IMR-90 (cell line): ENCODE results near the gene ATP11A. TPM values are rescaled to one million over a fixed set of nuclear protein-coding genes. Genes with fewer than 3 reads are reported as not detected.

Source experiments
- ATAC-seq: fragments of 200-7000 bp; cut with Tn5 transposase; 2 replicates; pipeline ENCODE4 v1.9.1; 2020; ENCODE audit warnings: low read depth, mild to moderate bottlenecking, moderate library complexity
- BruUV-seq: library from RNA; stranded (reverse); fragments of 400-500 nt; replicated peaks from 2 replicates; lab custom pipeline; 2021; lab: Mats Ljungman, UMichigan
- CTCF ChIA-PET: fragments of 300-600 bp; formaldehyde crosslinking; extraction: SDS; loops from one replicate; lab custom pipeline; 2021; ENCODE audit warnings: antibody characterized with exemption; lab: Yijun Ruan, JAX
- POLR2A ChIA-PET: fragments of 300-600 bp; sonication (Branson Sonifier 250); formaldehyde crosslinking; loops from one replicate; lab custom pipeline; 2022; ENCODE audit warnings: antibody characterized with exemption; ENCODE audit not compliant: unreplicated experiment; lab: Charles Lee
- DNase-seq: peaks from one replicate; pipeline ENCODE4 v3.0.0; 2013
- H2AFZ ChIP-seq: replicated peaks from 2 replicates; pipeline ENCODE3; 2013; ENCODE audit warnings: low read length, mild to moderate bottlenecking; ENCODE audit not compliant: poor library complexity
- H2AK5ac ChIP-seq: 2 replicates; pipeline ENCODE4 v1.6.1; 2013; ENCODE audit warnings: low read depth, low read length, inconsistent platforms
- H2AK9ac ChIP-seq: replicated peaks from 2 replicates; pipeline ENCODE3; 2013; ENCODE audit warnings: mild to moderate bottlenecking, low read depth, low read length, moderate library complexity; ENCODE audit not compliant: poor library complexity
- H2BK120ac ChIP-seq: 2 replicates; pipeline ENCODE4 v1.6.1; 2013; ENCODE audit warnings: low read depth, low read length, inconsistent platforms
- H2BK15ac ChIP-seq: 3 replicates; pipeline ENCODE4 v1.6.1; 2013; ENCODE audit warnings: low read depth, low read length, inconsistent platforms
- H2BK20ac ChIP-seq: 2 replicates; pipeline ENCODE4 v1.6.1; 2013; ENCODE audit warnings: low read depth, mild to moderate bottlenecking, inconsistent platforms, low read length, moderate library complexity
- H2BK5ac ChIP-seq: 2 replicates; pipeline ENCODE4 v1.6.1; 2013; ENCODE audit warnings: mild to moderate bottlenecking, low read depth, low read length, inconsistent platforms; ENCODE audit not compliant: poor library complexity, severe bottlenecking
- H3K14ac ChIP-seq: replicated peaks from 2 replicates; pipeline ENCODE4 v1.6.1; 2013; ENCODE audit warnings: low read depth, low read length, inconsistent platforms
- H3K18ac ChIP-seq: 2 replicates; pipeline ENCODE4 v1.6.1; 2013; ENCODE audit warnings: low read depth, low read length, control low read depth
- H3K23ac ChIP-seq: 2 replicates; pipeline ENCODE4 v1.6.1; 2013; ENCODE audit warnings: low read depth, low read length, inconsistent platforms
- H3K27ac ChIP-seq: 2 replicates; pipeline ENCODE4 v1.5.1; 2013; ENCODE audit warnings: mild to moderate bottlenecking, control low read depth, low read length; ENCODE audit not compliant: insufficient read depth
- H3K27me3 ChIP-seq: 2 replicates; pipeline ENCODE4 v1.6.1; 2013; ENCODE audit warnings: low read length; ENCODE audit not compliant: control insufficient read depth, insufficient read depth
- H3K36me3 ChIP-seq: 2 replicates; pipeline ENCODE4 v1.6.1; 2013; ENCODE audit warnings: low read length, mixed read lengths; ENCODE audit not compliant: control insufficient read depth, insufficient read depth
- H3K4ac ChIP-seq: 2 replicates; pipeline ENCODE4 v1.6.1; 2013; ENCODE audit warnings: low read depth, low read length, inconsistent platforms
- H3K4me1 ChIP-seq: 2 replicates; pipeline ENCODE4 v1.6.1; 2013; ENCODE audit warnings: low read length, mixed read lengths; ENCODE audit not compliant: control insufficient read depth, insufficient read depth
- H3K4me2 ChIP-seq: 2 replicates; pipeline ENCODE4 v1.6.1; 2013; ENCODE audit warnings: low read depth, mild to moderate bottlenecking, control low read depth, low read length, moderate library complexity
- H3K4me3 ChIP-seq: 2 replicates; pipeline ENCODE4 v1.5.1; 2013; ENCODE audit warnings: low read depth, mild to moderate bottlenecking, control low read depth, low read length, moderate library complexity; ENCODE audit not compliant: insufficient read depth
- H3K56ac ChIP-seq: 2 replicates; pipeline ENCODE4 v1.6.1; 2013; ENCODE audit warnings: low read length, inconsistent platforms; ENCODE audit not compliant: insufficient read depth; ENCODE audit errors: extremely low read depth
- H3K79me1 ChIP-seq, 2 experiments: 2 replicates each; pipeline ENCODE4 v1.6.1; 2013; ENCODE audit warnings: low read length in 2 of 2, inconsistent platforms in 1 of 2, low read depth in 1 of 2
- H3K9ac ChIP-seq: 2 replicates; pipeline ENCODE4 v1.6.1; 2013; ENCODE audit warnings: low read depth, low read length, control low read depth
- H3K9me1 ChIP-seq: 2 replicates; pipeline ENCODE4 v1.6.1; 2013; ENCODE audit warnings: low read length, inconsistent platforms; ENCODE audit not compliant: insufficient read depth
- H3K9me3 ChIP-seq: 2 replicates; pipeline ENCODE4 v1.6.1; 2013; ENCODE audit warnings: low read length; ENCODE audit not compliant: control insufficient read depth, insufficient read depth
- H4K20me1 ChIP-seq: 2 replicates; pipeline ENCODE4 v1.6.1; 2013; ENCODE audit warnings: low read length, inconsistent platforms; ENCODE audit not compliant: insufficient read depth
- H4K5ac ChIP-seq: 2 replicates; pipeline ENCODE4 v1.6.1; 2013; ENCODE audit warnings: mild to moderate bottlenecking, low read depth, low read length, control low read depth
- H4K8ac ChIP-seq, 2 experiments: 2 replicates each; pipeline ENCODE4 v1.6.1; 2013; ENCODE audit warnings: low read depth in 2 of 2, low read length in 2 of 2, control low read depth in 1 of 2, inconsistent platforms in 1 of 2
- H4K91ac ChIP-seq: 2 replicates; pipeline ENCODE4 v1.6.1; 2013; ENCODE audit warnings: low read depth, low read length, inconsistent platforms; ENCODE audit not compliant: insufficient read depth
- BHLHE40 ChIP-seq: fragments of 150-350 bp; IDR thresholded peaks from 2 replicates; pipeline ENCODE4 v1.6.1; 2016; ENCODE audit warnings: mild to moderate bottlenecking, low read depth, low read length
- CHD1 ChIP-seq: IDR thresholded peaks from 2 replicates; pipeline ENCODE4 v1.6.1; 2012; ENCODE audit warnings: low read depth, low read length, improper control_type of control experiment
- FOS ChIP-seq: fragments of 150-350 bp; IDR thresholded peaks from 2 replicates; pipeline ENCODE4 v1.6.1; 2016; ENCODE audit warnings: low read depth, low read length
- MAFK ChIP-seq: IDR thresholded peaks from 2 replicates; pipeline ENCODE4 v1.6.1; 2012; ENCODE audit warnings: low read depth, low read length, improper control_type of control experiment
- MAZ ChIP-seq: IDR thresholded peaks from 2 replicates; pipeline ENCODE4 v1.6.1; 2012; ENCODE audit warnings: low read depth, mild to moderate bottlenecking, low read length, improper control_type of control experiment, moderate library complexity, borderline replicate concordance
- MXI1 ChIP-seq: IDR thresholded peaks from 2 replicates; pipeline ENCODE4 v1.6.1; 2012; ENCODE audit warnings: low read depth, mild to moderate bottlenecking, low read length, moderate library complexity, borderline replicate concordance
- NFE2L2 ChIP-seq: fragments of 150-350 bp; IDR thresholded peaks from 2 replicates; pipeline ENCODE4 v1.6.1; 2016; ENCODE audit warnings: low read depth, mild to moderate bottlenecking, low read length
- POLR2A ChIP-seq: IDR thresholded peaks from 2 replicates; pipeline ENCODE4 v1.6.1; 2012; ENCODE audit warnings: mild to moderate bottlenecking, low read depth, low read length
- RAD21 ChIP-seq: IDR thresholded peaks from 2 replicates; pipeline ENCODE4 v1.6.1; 2012; ENCODE audit warnings: low read length, improper control_type of control experiment
- RCOR1 ChIP-seq: IDR thresholded peaks from 2 replicates; pipeline ENCODE4 v1.6.1; 2012; ENCODE audit warnings: mild to moderate bottlenecking, low read length, improper control_type of control experiment; ENCODE audit not compliant: insufficient replicate concordance
- SMC3 ChIP-seq: fragments of 150-350 bp; IDR thresholded peaks from 2 replicates; pipeline ENCODE4 v1.6.1; 2016; ENCODE audit warnings: low read depth, mild to moderate bottlenecking, antibody characterized with exemption, low read length, moderate library complexity
- WGBS, 2 experiments: methylation state at CpG; one replicate each; pipeline versions ENCODE4 v1.1.5 to v1.1.7; 2013; ENCODE audit warnings: missing lambda C conversion rate in 2 of 2; ENCODE audit not compliant: insufficient read length in 1 of 2; ENCODE audit errors: extremely low coverage in 2 of 2; 5-methylcytosine and 5-hydroxymethylcytosine counted together
- dilution Hi-C: fragments of 300-500 bp; cut with HindIII; formaldehyde crosslinking; loops from one replicate; pipeline ENCODE4 v1.14.3; 2018; ENCODE audit warnings: low sequenced_read_pairs; ENCODE audit not compliant: unreplicated experiment
- in situ Hi-C: fragments of 300-500 bp; cut with MboI; formaldehyde crosslinking; loops from 3 replicates; pipeline ENCODE4 v1.14.3; 2019; ENCODE audit warnings: low sequenced_read_pairs, inconsistent platforms, mixed read lengths
- intact Hi-C: fragments of 100-400 bp; cut with micrococcal nuclease; formaldehyde crosslinking; loops from 2 replicates; pipeline ENCODE4 v1.10.0; 2022
- polyA plus RNA-seq, 3 experiments: library from polyadenylated mRNA; depleted of rRNA; stranded (reverse); fragments of >200 nt; gene quantifications; 2 replicates each; pipeline ENCODE4 v1.2.3, GENCODE V29; 2012; ENCODE audit warnings: low replicate concordance in 1 of 3
- total RNA-seq: library from RNA; depleted of rRNA; stranded (reverse); fragments of >200 nt; gene quantifications from 2 replicates; pipeline ENCODE4 v1.2.3, GENCODE V29; 2012
- TF ChIP-seq, protein P1 (sequence below): fragments of 150-350 bp; IDR thresholded peaks from 2 replicates; pipeline ENCODE4 v1.6.1; 2017; ENCODE audit warnings: mild to moderate bottlenecking, antibody characterized with exemption, low read length, low read depth

Gene ATP11A
- total and polyA plus RNA-seq, 2 of the 4 experiments (the other 2 are of a cell fraction) = 8.4 to 12.0 TPM

DNA sequence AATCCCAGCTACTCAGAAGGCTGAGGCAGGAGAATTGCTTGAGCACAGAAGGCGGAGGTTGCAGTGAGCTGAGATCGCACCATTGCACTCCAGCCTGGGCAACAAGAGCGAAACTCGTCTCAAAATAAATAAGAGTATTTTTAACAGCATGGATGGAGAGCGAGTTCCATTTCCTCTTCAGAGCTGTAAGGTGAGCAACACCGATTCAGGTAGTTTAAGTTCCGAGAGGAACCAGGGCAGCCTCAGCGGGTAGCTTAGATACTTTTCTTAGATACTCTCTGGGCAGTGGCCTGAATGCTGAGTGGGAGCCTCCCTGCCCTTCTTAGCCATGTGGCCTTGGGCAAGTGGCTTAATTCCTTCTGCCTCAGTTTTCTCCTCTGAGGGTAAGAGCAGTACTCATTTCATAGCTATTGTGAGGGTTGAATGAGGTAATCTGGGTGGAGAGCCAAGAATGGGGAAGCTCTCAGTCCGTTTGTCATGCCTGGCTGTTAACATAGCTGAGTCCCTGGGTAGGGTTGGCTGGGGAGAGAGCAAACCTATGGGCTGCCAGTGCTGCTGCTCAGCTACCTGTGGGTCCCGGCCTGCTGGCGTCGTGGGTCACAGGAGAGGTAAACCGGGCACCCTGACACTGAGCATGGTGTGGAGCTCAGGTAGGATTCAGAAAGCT is 4.1 kb downstream of the ATP11A start (continued):
- TF ChIP-seq SMC3 (no peak), RAD21 (0 out of 2 replicates have a peak, but pooled peaks have one; percentile 13)

DNA sequence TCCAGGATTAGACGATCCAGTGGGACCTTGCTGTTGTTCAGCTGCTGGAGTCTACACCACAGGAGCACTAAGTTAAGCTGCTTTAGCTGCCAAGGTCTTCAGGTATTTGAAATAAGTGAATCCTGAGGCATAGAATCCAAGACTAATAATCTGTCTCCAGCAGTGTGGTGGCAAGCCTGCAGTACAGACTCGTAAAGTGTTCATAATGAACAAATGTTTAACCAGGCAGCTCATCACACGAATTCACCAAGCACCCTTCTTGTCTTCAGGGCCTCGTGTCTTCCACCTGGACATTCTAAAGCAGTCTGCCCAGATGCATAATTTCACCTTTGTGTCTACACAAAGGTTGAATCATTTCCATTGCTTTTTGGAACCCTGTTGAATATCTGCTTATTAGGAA is 5.3 kb downstream of the ATP11A start:
- no TSS peak for BruUV-seq
- Histone ChIP-seq H2AK5ac (peak overlapping the region; percentile 27; the same call in 1 of the 2 replicates), H3K4me1 (peaks cover 18% of the 10 kb centered on the region), H3K27ac (no peak overlapping the region), H2BK5ac (no peak overlapping the region), H2BK20ac (no peak overlapping the region), H2BK15ac (no peak overlapping the region), H3K4me2 (no peak overlapping the region), H3K9ac (no peak overlapping the region), H4K91ac (no peak overlapping the region), H3K27me3 (no peaks in the 10 kb centered on the region), H2BK120ac (no peak overlapping the region), H4K5ac (no peak overlapping the region), H3K23ac (0 out of 2 replicates have a peak overlapping the region, but pooled peaks have one; percentile 42), H4K8ac (no peak overlapping the region), H3K4ac (no peak overlapping the region; the same call in 1 of the 2 replicates), H3K14ac (no peak overlapping the region), H3K56ac (no peak overlapping the region), H3K18ac (no peak overlapping the region), H4K20me1 (peaks cover 33% of the 10 kb centered on the region), H3K9me3 (no peaks in the 10 kb centered on the region), H3K9me1 (peaks cover 11% of the 10 kb centered on the region), H3K4me3 (no peak overlapping the region), H2AFZ (no peak overlapping the region), H2AK9ac (no peak overlapping the region), H3K36me3 (0 out of 2 replicates have a peak, but pooled peaks cover 5% of the 10 kb centered on the region), H3K79me1 (peaks cover 23 to 61% of the 10 kb centered on the region in 2 experiments)
- no peak for TF ChIP-seq MAFK
- no peak for TF ChIP-seq MXI1
- no peak for TF ChIP-seq POLR2A
- no peak for TF ChIP-seq RAD21
- no peak for TF ChIP-seq RCOR1
- TF ChIP-seq CHD1 = no peak
- TF ChIP-seq, protein P1, sequence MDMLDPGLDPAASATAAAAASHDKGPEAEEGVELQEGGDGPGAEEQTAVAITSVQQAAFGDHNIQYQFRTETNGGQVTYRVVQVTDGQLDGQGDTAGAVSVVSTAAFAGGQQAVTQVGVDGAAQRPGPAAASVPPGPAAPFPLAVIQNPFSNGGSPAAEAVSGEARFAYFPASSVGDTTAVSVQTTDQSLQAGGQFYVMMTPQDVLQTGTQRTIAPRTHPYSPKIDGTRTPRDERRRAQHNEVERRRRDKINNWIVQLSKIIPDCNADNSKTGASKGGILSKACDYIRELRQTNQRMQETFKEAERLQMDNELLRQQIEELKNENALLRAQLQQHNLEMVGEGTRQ = no peak
- no peak for TF ChIP-seq NFE2L2
- TF ChIP-seq MAZ = no peak
- no peak for TF ChIP-seq BHLHE40
- TF ChIP-seq FOS = no peak
- ChIA-PET POLR2A (no interaction called here), CTCF (no interaction called here)
- dilution Hi-C loops = no loop called here
- intact Hi-C loops = no loop called here
- no peak for ATAC-seq
- in situ Hi-C loops = no loop called here
- no peak for DNase-seq
- WGBS, 2 experiments = 100% methylated on average over 1 of the region's 4 CpGs; no CpG with 5 or more reads in 1 of the 2 experiments
